ENCODE measurements around the gene REEP3. TPM values are rescaled to one million over a fixed set of nuclear protein-coding genes. Genes with fewer than 3 reads are reported as not detected.

The REEP3 gene
- total and polyA plus RNA-seq, 2 donors (not counting 1 experiment from before 2014, with no cell fraction given), result 2.2 to 8.8 TPM

- no peaks in the 10 kb centered on the region for H3K79me2 ChIP-seq (ENCODE audit: control insufficient read depth, insufficient read depth, low read length)
- H4K20me1 ChIP-seq (ENCODE audit: control insufficient read depth, insufficient read depth, low read length, poor library complexity, severe bottlenecking), result no peaks in the 10 kb centered on the region
- no peaks in the 10 kb centered on the region for H3K9me3 ChIP-seq (ENCODE audit: control extremely low read depth in 1 of 3, control insufficient read depth in 2 of 3, insufficient read depth in 1 of 3, low read length in 2 of 3)
- ChIA-PET CTCF (interaction anchor here (1.3 to 1.6 kb wide), 2 partner anchors 116 to 120 kb away, joined by 3 to 5 read pairs; no protein-coding TSS in a partner anchor), POLR2A (no interaction called here)
- no peak for TF ChIP-seq CTCF (IDR thresholded peaks at IDR 0.05)
- no peaks in the 10 kb centered on the region for H3K9me3 Mint-ChIP-seq (ENCODE audit: insufficient read depth)
- 50% methylated on average over 1 of the region's 7 CpGs for WGBS (ENCODE audit: insufficient coverage)
- H3K27me3 Mint-ChIP-seq, result no peaks in the 10 kb centered on the region
- H3K4me3 ChIP-seq (ENCODE audit: control extremely low read depth in 1 of 5, extremely low read depth in 1 of 5, insufficient read depth in 1 of 5, low read depth in 2 of 5, low read length in 4 of 5), result peak overlapping the region in 1 of 5 experiments; percentile 8
- H2AFZ ChIP-seq (ENCODE audit: insufficient read depth, low read depth, low read length, poor library complexity, severe bottlenecking), result peak overlapping the region; percentile 0
- DNase-seq (peak; percentile 38), ATAC-seq (ENCODE audit: low read depth) (peak; percentile 61)
- no peak overlapping the region for H3K9ac ChIP-seq (ENCODE audit: low read length)
- H3K4me2 ChIP-seq (replicated peaks; ENCODE audit: low read depth, low read length, poor library complexity, severe bottlenecking), result peak overlapping the region; percentile 30
- peaks cover 17 to 23% of the 10 kb centered on the region in 2 donors for H3K4me1 ChIP-seq (ENCODE audit: control insufficient read depth in 2 of 2, insufficient read depth in 2 of 2, low read length in 2 of 2)
- H3K4me1 Mint-ChIP-seq, result peaks cover 32% of the 10 kb centered on the region
- H3K27ac ChIP-seq (ENCODE audit: low read length in 2 of 2), result peak overlapping the region; percentile 3 to 57
- H3K27ac Mint-ChIP-seq, result peak overlapping the region; percentile 46
- no peaks in the 10 kb centered on the region for H3K36me3 ChIP-seq (replicated peaks in 1 of 2; ENCODE audit: control extremely low read depth in 1 of 2, control insufficient read depth in 1 of 2, extremely low read depth in 1 of 2, insufficient read depth in 2 of 2, low read length in 1 of 2)
- peak overlapping the region; percentile 8 for H3K4me3 Mint-ChIP-seq
- intact Hi-C loops (cut with micrococcal nuclease), result no loop called here
- H3K27me3 ChIP-seq (replicated peaks in 1 of 4; ENCODE audit: control extremely low read depth in 1 of 4, control insufficient read depth in 3 of 4, insufficient read depth in 4 of 4, low read length in 3 of 4), result no peaks in the 10 kb centered on the region
Observed at GRCh38 chr10:63603709-63604445, 82.7 kb downstream of the REEP3 start.

GRCh38 chr10:63605197-63605967 is 84.2 kb downstream of the REEP3 start:
- Histone ChIP-seq H3K27me3 (replicated peaks in 1 of 4; ENCODE audit: control extremely low read depth in 1 of 4, control insufficient read depth in 3 of 4, insufficient read depth in 4 of 4, low read length in 3 of 4) (no peaks in the 10 kb centered on the region), H3K4me2 (replicated peaks; ENCODE audit: low read depth, low read length, poor library complexity, severe bottlenecking) (no peak overlapping the region), H4K20me1 (ENCODE audit: control insufficient read depth, insufficient read depth, low read length, poor library complexity, severe bottlenecking) (no peaks in the 10 kb centered on the region), H3K79me2 (ENCODE audit: control insufficient read depth, insufficient read depth, low read length) (no peaks in the 10 kb centered on the region), H2AFZ (ENCODE audit: insufficient read depth, low read depth, low read length, poor library complexity, severe bottlenecking) (no peak overlapping the region), H3K27ac (ENCODE audit: low read length in 2 of 2) (no peak overlapping the region), H3K4me3 (ENCODE audit: control extremely low read depth in 1 of 5, extremely low read depth in 1 of 5, insufficient read depth in 1 of 5, low read depth in 2 of 5, low read length in 4 of 5) (no peak overlapping the region), H3K36me3 (replicated peaks in 1 of 2; ENCODE audit: control extremely low read depth in 1 of 2, control insufficient read depth in 1 of 2, extremely low read depth in 1 of 2, insufficient read depth in 2 of 2, low read length in 1 of 2) (no peaks in the 10 kb centered on the region), H3K9ac (ENCODE audit: low read length) (no peak overlapping the region), H3K4me1 (ENCODE audit: control insufficient read depth in 2 of 2, insufficient read depth in 2 of 2, low read length in 2 of 2) (peaks cover 19 to 24% of the 10 kb centered on the region in 2 donors), H3K9me3 (ENCODE audit: control extremely low read depth in 1 of 3, control insufficient read depth in 2 of 3, insufficient read depth in 1 of 3, low read length in 2 of 3) (no peaks in the 10 kb centered on the region)
- H3K4me3 Mint-ChIP-seq, result no peak overlapping the region
- WGBS (ENCODE audit: insufficient coverage), result 83% methylated on average over 1 of the region's 3 CpGs
- intact Hi-C loops (cut with micrococcal nuclease), result no loop called here
- H3K9me3 Mint-ChIP-seq (ENCODE audit: insufficient read depth), result no peaks in the 10 kb centered on the region
- DNase-seq, result no peak
- no peak for ATAC-seq (ENCODE audit: low read depth)
- TF ChIP-seq CTCF (IDR thresholded peaks at IDR 0.05), result no peak
- TF ChIP-seq EZH2 (IDR thresholded peaks at IDR 0.05; ENCODE audit: borderline replicate concordance, insufficient read depth, low read depth, low read length, poor library complexity, severe bottlenecking), result no peak
- ChIA-PET POLR2A (interaction anchor here (0.6 kb wide), 1 partner anchor 326 kb away, joined by 8 read pairs; no protein-coding TSS in a partner anchor), CTCF (interaction anchor here (1.3 to 1.6 kb wide), 2 partner anchors 114 to 118 kb away, joined by 3 to 5 read pairs; no protein-coding TSS in a partner anchor)
- peaks cover 34% of the 10 kb centered on the region for H3K4me1 Mint-ChIP-seq
- no peak overlapping the region for H3K27ac Mint-ChIP-seq
- H3K27me3 Mint-ChIP-seq, result no peaks in the 10 kb centered on the region

Data from B cell (primary cell).